IPS-18c (cell line): Measurements from ENCODE around the gene SLC45A3.
"Not testable (repeated sequence)": the region's sequence is repeated elsewhere in the genome, so short reads cannot be mapped to it uniquely, and the experiment has no call there.

Source experiments
- H3K4me3 ChIP-seq: 2 replicates; pipeline ENCODE4 v1.7.0; 2013; ENCODE audit warnings: low read depth, mild to moderate bottlenecking, low read length, moderate library complexity; ENCODE audit not compliant: insufficient read depth
- H3K9me3 ChIP-seq: one replicate; pipeline ENCODE4 v1.6.1; 2013; ENCODE audit warnings: mild to moderate bottlenecking, low read length, moderate library complexity; ENCODE audit not compliant: control insufficient read depth, insufficient read depth

SLC45A3 gene

GRCh38 chr1:205661429-205662134 lies 18.7 kb downstream of the SLC45A3 start:
- Histone ChIP-seq H3K4me3 (no peak overlapping the region), H3K9me3 (peaks cover 4% of the 10 kb centered on the region)

DNA sequence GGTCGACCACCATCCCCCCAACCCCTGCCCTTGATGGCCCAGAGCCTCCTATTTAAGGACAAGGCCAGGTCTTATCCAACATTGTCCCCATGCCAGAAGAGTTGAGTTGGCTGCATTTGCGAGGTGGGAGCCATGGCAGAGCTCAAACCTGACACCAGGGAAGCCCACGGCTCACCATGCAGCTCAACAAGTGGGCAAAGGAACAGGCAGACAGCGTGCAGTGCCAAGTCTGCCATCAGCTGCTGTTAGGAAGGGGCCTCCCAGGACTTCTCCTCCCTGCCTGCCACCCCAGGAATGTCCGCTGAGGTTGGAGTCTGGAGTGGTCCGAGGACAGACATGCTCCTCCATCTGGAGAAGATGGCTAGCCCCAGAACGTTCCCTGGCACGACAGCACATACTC lies 19.9 kb downstream of the SLC45A3 start:
- H3K4me3 ChIP-seq, result no peak overlapping the region
- peaks cover 4% of the 10 kb centered on the region for H3K9me3 ChIP-seq

GRCh38 chr1:205658943-205659581 lies 21.2 kb downstream of the SLC45A3 start:
- Histone ChIP-seq H3K4me3 (no peak overlapping the region), H3K9me3 (peaks cover 4% of the 10 kb centered on the region)

DNA sequence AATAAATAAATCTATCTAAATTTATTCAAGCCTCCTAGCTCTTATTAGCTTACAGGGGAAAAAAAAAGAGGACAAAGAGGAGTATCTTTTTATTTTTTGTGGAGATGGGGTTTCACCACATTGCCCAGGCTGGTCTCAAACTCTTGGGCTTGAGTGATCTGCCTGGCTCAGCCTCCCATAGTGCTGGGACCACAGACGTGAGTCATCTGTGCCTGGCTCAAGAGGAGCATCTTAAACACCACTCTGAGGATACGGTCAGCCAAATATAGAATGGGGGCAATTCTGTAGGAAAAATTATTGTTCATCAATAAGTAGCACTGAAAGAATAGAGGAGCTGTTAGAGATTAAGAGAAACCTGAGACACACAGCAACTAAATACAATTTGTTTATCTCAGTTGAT lies 24.1 kb downstream of the SLC45A3 start:
- Histone ChIP-seq H3K9me3 (no peaks in the 10 kb centered on the region), H3K4me3 (no peak overlapping the region)

DNA sequence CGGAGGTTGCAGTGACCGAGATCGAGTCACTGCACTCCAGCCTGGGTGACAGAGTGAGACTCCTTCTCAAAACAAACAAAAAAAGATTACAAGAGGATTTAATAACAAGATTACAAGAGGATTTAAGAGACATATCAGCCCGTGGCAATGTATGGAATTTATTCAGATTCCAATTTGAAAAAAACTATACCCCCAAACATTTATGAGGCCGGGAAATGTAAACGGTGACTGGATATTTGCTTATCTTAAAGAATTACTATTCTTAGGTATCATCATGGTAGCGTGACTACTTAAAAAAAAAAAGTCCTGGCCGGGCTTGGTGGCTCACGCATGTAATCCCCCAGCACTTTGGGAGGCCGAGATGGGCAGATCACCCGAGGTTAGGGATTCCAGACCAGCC lies 27.3 kb downstream of the SLC45A3 start:
- Histone ChIP-seq H3K4me3 (no peak overlapping the region), H3K9me3 (no peaks in the 10 kb centered on the region)

- H3K9me3 ChIP-seq, result no peaks in the 10 kb centered on the region
- no peak overlapping the region for H3K4me3 ChIP-seq
Observed at GRCh38 chr1:205650241-205650640, 30.1 kb downstream of the SLC45A3 start.

DNA sequence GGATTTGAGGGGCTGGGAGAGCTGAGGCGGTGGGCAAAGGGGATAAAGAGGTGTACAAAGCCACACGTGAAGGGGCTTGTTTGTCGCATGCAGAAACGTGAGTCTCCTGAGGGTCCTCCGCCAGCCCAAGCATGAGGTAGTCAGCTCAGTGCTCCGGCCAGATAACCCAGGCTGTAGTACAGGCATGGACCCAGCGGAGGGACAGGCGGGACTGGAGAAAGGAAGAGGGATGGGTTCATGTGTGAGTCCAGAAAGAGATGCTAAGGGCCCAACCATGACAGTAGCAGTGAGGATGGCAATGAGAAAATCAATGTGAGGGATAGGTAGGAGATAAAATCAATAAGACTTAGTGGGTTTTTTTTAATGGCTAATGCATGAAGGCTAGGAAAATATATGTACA lies 34.8 kb downstream of the SLC45A3 start:
- H3K9me3 ChIP-seq, result no peaks in the 10 kb centered on the region
- H3K4me3 ChIP-seq, result no peak overlapping the region

GRCh38 chr1:205642679-205643307 lies 37.5 kb downstream of the SLC45A3 start:
- Histone ChIP-seq H3K4me3 (no peak overlapping the region), H3K9me3 (no peaks in the 10 kb centered on the region)

GRCh38 chr1:205639567-205639966 lies 40.7 kb downstream of the SLC45A3 start:
- Histone ChIP-seq H3K9me3 (no peaks in the 10 kb centered on the region), H3K4me3 (no peak overlapping the region)

GRCh38 chr1:205637854-205638468 lies 42.3 kb downstream of the SLC45A3 start:
- Histone ChIP-seq H3K4me3 (no peak overlapping the region), H3K9me3 (no peaks in the 10 kb centered on the region)

- Histone ChIP-seq H3K9me3 (no peaks in the 10 kb centered on the region), H3K4me3 (no peak overlapping the region)
Observed at GRCh38 chr1:205636732-205637131, 43.6 kb downstream of the SLC45A3 start.

GRCh38 chr1:205636138-205636530 lies 44.2 kb downstream of the SLC45A3 start:
- not testable (repeated sequence) for H3K4me3 ChIP-seq, H3K9me3 ChIP-seq

GRCh38 chr1:205633421-205633976 lies 46.8 kb downstream of the SLC45A3 start:
- Histone ChIP-seq H3K9me3 (no peaks in the 10 kb centered on the region), H3K4me3 (no peak overlapping the region)

- H3K4me3 ChIP-seq, result peak overlapping the region; percentile 71; the same call in 1 of the 2 replicates
Observed at GRCh38 chr1:205632669-205633169, 47.6 kb downstream of the SLC45A3 start.

DNA sequence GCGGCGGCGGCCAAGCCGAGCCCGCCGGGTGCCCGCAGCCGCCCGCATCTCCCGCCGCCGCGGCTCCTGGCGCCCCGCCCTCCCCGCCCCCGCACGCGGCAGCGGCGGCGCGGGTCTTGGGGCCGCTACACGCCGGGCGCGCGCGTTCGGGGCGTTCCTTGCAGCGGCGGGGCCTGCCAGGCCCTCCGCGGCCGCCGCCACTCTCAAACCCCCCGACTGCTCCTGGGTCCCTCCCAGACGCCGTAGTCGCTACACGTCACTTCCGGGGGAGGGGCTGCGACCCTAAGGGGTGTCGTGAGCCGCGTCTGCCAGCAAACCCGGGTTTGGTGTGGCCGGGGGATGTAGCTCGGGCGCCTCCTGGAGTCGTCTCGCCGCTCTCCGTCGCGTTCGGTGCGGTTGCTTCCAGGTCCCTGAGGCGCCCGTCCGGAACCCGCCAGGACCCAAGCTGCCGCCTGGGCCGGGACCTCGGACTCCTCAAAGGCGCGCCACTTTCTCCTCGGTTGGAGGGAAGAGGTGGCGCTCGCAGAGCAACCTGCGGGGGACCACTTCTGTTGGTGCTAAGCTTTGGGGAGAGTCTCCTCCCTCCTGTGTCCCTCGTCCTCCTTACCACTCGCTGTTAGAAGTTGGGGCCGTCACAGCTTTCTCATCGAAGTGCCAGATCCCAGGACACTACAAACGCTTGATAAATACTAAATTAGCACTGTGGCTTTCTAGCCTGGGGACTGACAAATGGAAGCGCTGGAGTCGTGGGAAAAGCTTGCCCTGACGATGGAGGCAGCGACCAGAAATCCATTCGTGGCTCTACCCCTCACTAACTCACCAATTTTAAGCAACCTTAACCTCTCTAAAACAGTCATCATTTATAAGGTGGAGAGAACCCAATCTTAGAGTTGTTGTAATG lies 48.3 kb downstream of the SLC45A3 start, which contains the start of gene ELK4:
TSS of gene ELK4 (minus strand) at position 244 of the 901 bp plus-strand sequence. CDS start 8,129 bp downstream, outside the sequence.
- Histone ChIP-seq H3K4me3 (peak within 1 kb of the TSS; percentile 77), H3K9me3 (no peaks in the 10 kb centered on the region)

More at GRCh38 chr1:205632669-205633169, 47.6 kb downstream of the SLC45A3 start:
- H3K9me3 ChIP-seq, result no peaks in the 10 kb centered on the region

DNA sequence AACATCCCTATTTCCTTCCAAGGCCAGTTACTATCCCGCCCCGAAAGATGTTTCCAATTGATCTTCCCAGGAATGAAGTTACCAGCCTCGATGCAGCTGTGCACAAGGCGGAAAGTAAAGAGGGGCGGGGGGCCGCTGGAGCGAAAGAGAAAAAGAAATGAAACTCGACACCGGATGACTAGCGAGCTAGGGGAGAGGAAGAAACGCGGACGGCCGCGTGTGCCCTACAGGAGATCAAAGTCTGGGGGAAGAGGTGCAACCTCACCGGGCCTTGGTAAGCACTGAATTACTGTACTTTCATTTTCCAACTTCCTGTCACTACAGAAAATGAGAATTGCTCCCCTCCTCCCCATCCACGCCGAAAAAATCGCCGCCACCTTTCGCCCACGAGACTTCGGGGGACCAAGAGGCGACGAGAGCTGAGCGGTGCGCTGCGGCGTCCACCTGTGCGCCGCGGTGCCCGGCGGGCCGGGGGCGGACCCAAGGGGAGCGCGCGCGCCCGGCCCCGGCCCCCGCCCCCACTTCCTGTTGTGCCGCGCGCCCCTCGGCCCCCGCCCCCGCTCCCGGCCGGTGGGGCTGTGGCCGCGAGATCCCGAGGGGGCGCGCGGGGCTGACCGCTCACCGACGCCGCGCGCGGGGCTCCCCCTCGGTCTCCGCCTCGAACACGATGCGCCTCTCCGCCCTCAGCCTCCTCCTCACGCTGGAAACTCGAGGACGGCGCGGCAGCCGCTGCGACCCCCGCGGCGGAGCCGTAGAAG lies 49.1 kb downstream of the SLC45A3 start:
- no peaks in the 10 kb centered on the region for H3K9me3 ChIP-seq
- peak overlapping the region; percentile 77 for H3K4me3 ChIP-seq
